CD4-positive, CD25-positive, alpha-beta regulatory T cell (primary cell): ENCODE measurements around the gene ZNF430. TPM values are rescaled to one million over a fixed set of nuclear protein-coding genes. Genes with fewer than 3 reads are reported as not detected.
A peak's percentile ranks its signal among the peaks of the same experiment; 100 is the strongest.
"Not testable (repeated sequence)": the region's sequence is repeated elsewhere in the genome, so short reads cannot be mapped to it uniquely, and the experiment has no call there.

Source experiments
- ATAC-seq, 2 donors: fragments of 150-1000 bp; cut with Tn5 transposase; one replicate each; pipeline ENCODE4 v1.10.0; 2021; ENCODE audit warnings: low read depth in 2 of 2, moderate number of reproducible peaks in 2 of 2, moderate library complexity in 1 of 2
- DNase-seq, 3 donors: peaks; one replicate each; pipeline versions ENCODE4 v3.0.0 to v3.0.0-alpha.2; 2012 to 2022; ENCODE audit warnings: mixed read lengths in 1 of 3
- H3K27ac ChIP-seq: one replicate; pipeline ENCODE4 v1.7.0; 2013; ENCODE audit warnings: mild to moderate bottlenecking, low read length; ENCODE audit not compliant: insufficient read depth, poor library complexity, severe bottlenecking
- H3K27me3 ChIP-seq: one replicate; pipeline ENCODE4 v1.7.0; 2013; ENCODE audit warnings: low read length; ENCODE audit not compliant: control insufficient read depth, insufficient read depth
- H3K36me3 ChIP-seq: one replicate; pipeline ENCODE4 v1.7.0; 2013; ENCODE audit warnings: mild to moderate bottlenecking, low read length, moderate library complexity; ENCODE audit not compliant: control insufficient read depth, insufficient read depth
- H3K4me1 ChIP-seq: 2 replicates; pipeline ENCODE4 v1.7.0; 2013; ENCODE audit warnings: mild to moderate bottlenecking, low read length; ENCODE audit not compliant: insufficient read depth, control insufficient read depth, poor library complexity, severe bottlenecking
- H3K4me3 ChIP-seq: one replicate; pipeline ENCODE4 v1.7.0; 2013; ENCODE audit warnings: low read depth, mild to moderate bottlenecking, low read length, moderate library complexity
- H3K9me3 ChIP-seq, 2 experiments: 1 replicate in 1 of 2; 2 replicates in 1 of 2; pipeline ENCODE4 v1.7.0; 2013; ENCODE audit warnings: low read length in 2 of 2, mild to moderate bottlenecking in 1 of 2, moderate library complexity in 1 of 2; ENCODE audit not compliant: control insufficient read depth in 2 of 2
- H3K27ac Mint-ChIP-seq, 3 donors: one replicate each; pipeline ENCODE4 v1.8.0; 2020 to 2022; ENCODE audit warnings: mild to moderate bottlenecking in 3 of 3, mixed read lengths in 3 of 3, moderate library complexity in 2 of 3
- H3K27me3 Mint-ChIP-seq: one replicate; pipeline ENCODE4 v1.8.0; 2022; ENCODE audit warnings: mild to moderate bottlenecking, mixed read lengths
- H3K36me3 Mint-ChIP-seq: one replicate; pipeline ENCODE4 v1.8.0; 2020; ENCODE audit warnings: mixed read lengths
- H3K4me1 Mint-ChIP-seq, 4 donors: one replicate each; pipeline ENCODE4 v1.8.0; 2020 to 2022; ENCODE audit warnings: mixed read lengths in 4 of 4, mild to moderate bottlenecking in 1 of 4
- H3K4me3 Mint-ChIP-seq, 4 donors: one replicate each; pipeline ENCODE4 v1.8.0; 2020 to 2022; ENCODE audit warnings: mild to moderate bottlenecking in 4 of 4, mixed read lengths in 4 of 4, moderate library complexity in 3 of 4
- H3K9me3 Mint-ChIP-seq, 7 donors: one replicate each; pipeline ENCODE4 v1.8.0; 2020 to 2022; ENCODE audit warnings: mixed read lengths in 7 of 7, mild to moderate bottlenecking in 3 of 7, moderate library complexity in 2 of 7
- polyA plus RNA-seq, 4 donors: library from polyadenylated mRNA; unstranded; fragments of 300-500 nt; fragmentation: Illumina TruSeq; gene quantifications; one replicate each; pipeline ENCODE4 v1.2.3, GENCODE V29; 2021
- total RNA-seq: library from RNA; stranded (reverse); gene quantifications from one replicate; pipeline ENCODE4 v1.2.3, GENCODE V29; 2022

ZNF430 gene
- 37.6 TPM for total RNA-seq
- polyA plus RNA-seq = 10 to 100 TPM; 36.2 to 59.1 (median 49.5) TPM

DNA sequence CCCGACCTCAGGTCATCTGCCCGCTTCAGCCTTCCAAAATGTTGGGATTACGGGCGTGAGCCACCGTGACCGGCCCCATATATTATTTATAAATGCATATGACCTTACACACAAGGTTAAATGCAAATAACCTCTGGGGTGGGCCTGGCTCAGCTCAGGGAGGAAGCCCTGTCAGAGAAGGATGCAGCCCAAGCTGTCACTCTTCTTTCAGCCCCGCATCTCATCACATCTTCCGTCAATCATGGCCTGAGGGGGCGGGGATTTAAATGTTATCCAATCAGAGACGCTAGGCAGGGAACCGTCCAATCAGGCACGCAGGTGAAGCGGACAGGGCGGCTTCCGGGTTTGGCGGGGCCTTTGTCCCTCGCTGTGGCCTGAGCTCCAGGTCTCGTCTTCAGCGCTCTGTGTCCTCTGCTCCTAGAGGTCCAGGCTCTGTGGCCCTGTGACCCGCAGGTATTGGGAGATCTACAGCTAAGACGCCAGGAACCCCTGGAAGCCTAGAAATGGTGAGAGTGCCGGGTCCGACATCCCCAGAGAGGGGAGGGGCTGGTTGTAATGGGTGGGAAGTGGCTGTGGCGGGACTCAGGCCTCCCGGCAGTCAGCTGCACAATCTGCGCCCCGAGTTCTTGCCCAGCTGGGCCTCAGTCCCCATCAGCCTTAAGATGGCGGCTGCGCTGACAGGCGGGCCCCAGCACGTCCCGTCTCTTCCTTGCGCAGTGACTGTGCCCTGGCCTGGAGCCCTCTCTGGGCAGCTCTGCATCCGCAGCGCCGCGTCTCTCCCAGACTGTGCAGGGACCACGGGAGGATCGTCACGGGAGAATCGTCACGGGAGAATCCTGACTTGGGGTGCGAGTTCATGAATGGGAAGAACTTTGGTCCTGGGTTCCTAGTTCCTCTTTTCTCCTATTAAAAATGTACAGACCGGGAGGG is at the start of gene ZNF430:
Gene ZNF430 (plus strand): TSS at position 360 of the 930 bp plus-strand sequence. CDS start 144 bp downstream, at position 504.
- H3K4me1 ChIP-seq = peaks cover 24% of the 10 kb centered on the region
- peak within 1 kb of the TSS; percentile 88 for H3K4me3 ChIP-seq
- Mint-ChIP-seq H3K4me1 (peaks cover 30 to 54% (median 39%) of the 10 kb centered on the region in 4 donors), H3K4me3 (peak within 1 kb of the TSS; percentile 96 to 100 (median 100)), H3K27me3 (peaks cover 7% of the 10 kb centered on the region), H3K36me3 (peaks cover 29% of the 10 kb centered on the region), H3K9me3 (peaks cover 0 to 2% (median 0%) of the 10 kb centered on the region in 7 donors), H3K27ac (peak within 1 kb of the TSS; percentile 100)
- H3K27ac ChIP-seq = peak within 1 kb of the TSS; percentile 95
- ATAC-seq (peak; percentile 97 to 98), DNase-seq (peak; percentile 86 to 99 (median 93))
- H3K9me3 ChIP-seq = no peaks in the 10 kb centered on the region
- no peaks in the 10 kb centered on the region for H3K27me3 ChIP-seq
- peaks cover 29% of the 10 kb centered on the region for H3K36me3 ChIP-seq

DNA sequence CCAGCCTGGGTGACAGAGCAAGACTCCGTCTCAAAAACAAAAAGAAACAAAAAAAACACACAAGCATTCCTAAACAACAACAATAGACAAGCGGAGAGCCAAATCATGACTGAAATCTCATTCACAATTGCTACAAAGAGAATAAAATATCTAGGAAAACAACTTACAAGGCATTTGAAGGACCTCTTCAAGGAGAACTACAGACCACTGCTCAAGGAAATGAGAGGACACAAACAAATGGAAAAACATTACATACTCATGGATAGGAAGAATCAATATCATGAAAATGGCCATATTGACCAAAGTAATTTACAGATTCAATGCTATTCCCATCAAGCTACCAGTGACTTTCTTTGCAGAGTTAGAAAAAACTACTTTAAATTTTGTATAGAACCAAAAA is 27.7 kb upstream of the ZNF430 start:
- not testable (repeated sequence) for ATAC-seq

DNA sequence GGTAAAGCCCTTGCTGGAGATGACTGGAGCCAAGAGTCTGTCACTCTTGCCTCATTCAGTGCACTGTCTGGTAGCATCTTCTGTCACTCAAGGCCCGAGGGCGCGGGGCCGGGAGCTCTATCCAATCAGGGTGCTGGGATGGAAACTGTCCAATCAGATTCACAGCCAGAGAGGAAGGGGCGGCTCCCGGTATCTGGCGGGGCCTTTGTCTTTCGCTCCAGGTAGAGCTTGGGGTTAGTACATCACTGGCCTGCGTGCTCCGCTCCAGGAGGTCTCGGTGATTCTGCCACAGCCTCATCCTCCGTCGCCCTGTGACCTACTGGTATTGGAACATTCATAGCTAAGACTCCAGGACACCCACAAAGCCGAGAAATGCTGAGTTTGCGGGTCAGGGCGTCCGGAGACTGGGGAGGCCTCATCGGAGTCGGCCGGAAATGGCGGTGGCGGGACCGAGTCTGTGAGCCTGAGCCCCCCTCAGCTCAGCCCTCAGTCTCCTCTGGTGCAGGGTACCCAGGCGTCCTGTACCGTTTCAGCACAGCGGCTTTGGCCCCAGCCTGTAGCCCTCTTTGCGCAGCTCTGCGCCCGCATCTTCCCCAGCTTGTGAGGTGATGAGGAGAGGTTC is 20.6 kb upstream of the ZNF430 start:
- Mint-ChIP-seq H3K4me3 (peak overlapping the region; percentile 85 to 96 (median 92)), H3K27ac (peak overlapping the region; percentile 82 to 87 (median 82)), H3K27me3 (no peaks in the 10 kb centered on the region), H3K9me3 (peaks cover 0 to 4% (median 0%) of the 10 kb centered on the region in 7 donors), H3K36me3 (no peaks in the 10 kb centered on the region), H3K4me1 (peaks cover 2 to 13% (median 11%) of the 10 kb centered on the region in 4 donors)
- no peaks in the 10 kb centered on the region for H3K27me3 ChIP-seq
- ATAC-seq = peak; percentile 100
- no peaks in the 10 kb centered on the region for H3K36me3 ChIP-seq
- no peaks in the 10 kb centered on the region for H3K9me3 ChIP-seq
- peak overlapping the region; percentile 72 for H3K4me3 ChIP-seq
- H3K4me1 ChIP-seq = peaks cover 10% of the 10 kb centered on the region
- DNase-seq = peak; percentile 75 to 94 (median 86)
- no peak overlapping the region for H3K27ac ChIP-seq

More for the DNA sequence above, 27.7 kb upstream of the ZNF430 start:
- not testable (repeated sequence) for H3K36me3 ChIP-seq, H3K4me1 Mint-ChIP-seq, H3K27me3 Mint-ChIP-seq, H3K27me3 ChIP-seq, H3K4me3 ChIP-seq, H3K36me3 Mint-ChIP-seq, H3K4me1 ChIP-seq, H3K4me3 Mint-ChIP-seq, H3K9me3 ChIP-seq, H3K27ac Mint-ChIP-seq, H3K27ac ChIP-seq, DNase-seq
- peaks cover 5 to 42% (median 12%) of the 10 kb centered on the region in 7 donors for H3K9me3 Mint-ChIP-seq

DNA sequence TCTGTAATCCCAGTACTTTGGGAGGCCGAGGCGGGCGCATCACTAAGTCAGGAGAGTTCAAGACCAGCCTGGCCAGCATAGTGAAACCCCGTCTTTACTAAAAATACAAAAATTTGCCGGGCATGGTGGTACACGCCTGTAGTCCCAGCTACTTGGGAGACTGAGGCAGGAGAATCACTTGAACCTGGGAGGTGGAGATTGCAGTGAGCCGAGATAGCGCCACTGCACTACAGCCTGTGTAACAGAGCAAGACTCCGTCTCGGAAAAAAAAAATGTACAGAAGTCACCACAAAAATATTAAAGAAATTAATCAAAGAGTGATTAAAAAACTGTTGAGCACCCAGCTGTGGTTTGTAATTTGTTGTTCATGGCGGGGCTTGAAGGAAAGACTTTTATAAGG is 781 bp downstream of the ZNF430 start:
- H3K36me3 ChIP-seq = peaks cover 36% of the 10 kb centered on the region
- not testable (repeated sequence) for H3K9me3 Mint-ChIP-seq, ATAC-seq, H3K27me3 ChIP-seq, H3K27me3 Mint-ChIP-seq, H3K9me3 ChIP-seq
- Mint-ChIP-seq H3K27ac (peak overlapping the region; percentile 100), H3K4me3 (peak overlapping the region; percentile 96 to 100 (median 100)), H3K4me1 (peaks cover 30 to 61% (median 43%) of the 10 kb centered on the region in 4 donors), H3K36me3 (peaks cover 35% of the 10 kb centered on the region)
- H3K4me3 ChIP-seq = peak overlapping the region; percentile 88
- peaks cover 24% of the 10 kb centered on the region for H3K4me1 ChIP-seq
- H3K27ac ChIP-seq = peak overlapping the region; percentile 95
- DNase-seq = peak in 1 of 3 donors; percentile 8

DNA sequence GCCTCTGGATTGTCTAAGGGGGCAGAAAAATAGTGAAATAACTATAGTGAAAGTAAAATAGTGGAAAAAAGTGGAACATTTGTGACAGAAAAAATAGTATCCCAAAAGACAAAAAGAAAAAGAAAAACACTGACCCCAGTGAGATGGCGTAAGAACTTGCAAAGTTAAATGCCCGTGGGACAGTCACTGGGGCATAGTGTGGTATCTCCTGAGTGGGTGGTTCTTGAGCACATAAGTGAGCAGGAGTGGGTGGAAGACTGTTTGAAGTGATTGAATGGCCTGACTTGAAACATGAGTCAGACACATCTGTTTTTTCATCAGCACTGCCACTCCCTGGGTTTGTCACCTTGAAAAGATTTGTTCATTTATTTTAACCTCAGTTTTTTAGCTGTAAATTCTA is 2.5 kb downstream of the ZNF430 start:
- H3K27me3 ChIP-seq = no peaks in the 10 kb centered on the region
- H3K36me3 ChIP-seq = peaks cover 53% of the 10 kb centered on the region
- ATAC-seq (no peak), DNase-seq (peak in 1 of 3 donors; percentile 42)
- H3K27ac Mint-ChIP-seq = peak overlapping the region; percentile 70 to 100 (median 74)
- peaks cover 0 to 12% (median 0%) of the 10 kb centered on the region in 7 donors for H3K9me3 Mint-ChIP-seq
- H3K27ac ChIP-seq = no peak overlapping the region
- peaks cover 35% of the 10 kb centered on the region for H3K4me1 ChIP-seq
- H3K4me3 ChIP-seq = peak overlapping the region; percentile 88
- H3K4me3 Mint-ChIP-seq = peak overlapping the region; percentile 96 to 100 (median 100)
- H3K36me3 Mint-ChIP-seq = peaks cover 50% of the 10 kb centered on the region
- H3K4me1 Mint-ChIP-seq = peaks cover 40 to 78% (median 56%) of the 10 kb centered on the region in 4 donors
- H3K9me3 ChIP-seq = peaks cover 2 to 7% of the 10 kb centered on the region in 2 experiments
- H3K27me3 Mint-ChIP-seq = peaks cover 7% of the 10 kb centered on the region

DNA sequence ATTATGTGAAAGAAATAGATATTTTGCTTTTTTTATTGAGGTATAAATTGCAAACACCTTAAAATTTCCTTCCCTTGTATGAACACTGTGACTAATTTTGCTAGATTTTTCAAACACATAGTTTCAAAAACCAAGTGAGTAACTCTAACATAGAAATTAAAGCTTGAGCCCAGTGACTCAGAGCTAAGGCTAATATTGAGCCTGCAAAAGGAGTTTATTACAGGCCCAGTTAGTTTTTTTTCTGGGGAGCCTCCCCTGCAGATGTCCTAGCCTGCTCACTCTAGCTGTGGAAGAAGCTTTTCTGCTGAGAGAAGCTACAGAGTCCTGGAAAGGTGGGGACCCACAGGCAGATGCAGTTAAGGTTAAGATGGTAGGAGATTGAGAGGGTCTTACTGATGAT is 3.4 kb downstream of the ZNF430 start:
- no peak overlapping the region for H3K4me3 ChIP-seq
- H3K27ac ChIP-seq = no peak overlapping the region
- H3K27me3 Mint-ChIP-seq = peaks cover 7% of the 10 kb centered on the region
- H3K4me3 Mint-ChIP-seq = peak overlapping the region in 3 of 4 donors; percentile 7 to 96 (median 38)
- no peak overlapping the region for H3K27ac Mint-ChIP-seq
- peaks cover 10 to 12% of the 10 kb centered on the region in 2 experiments for H3K9me3 ChIP-seq
- H3K4me1 Mint-ChIP-seq = peaks cover 42 to 87% (median 63%) of the 10 kb centered on the region in 4 donors
- DNase-seq (no peak), ATAC-seq (no peak)
- peaks cover 0 to 15% (median 0%) of the 10 kb centered on the region in 7 donors for H3K9me3 Mint-ChIP-seq
- no peaks in the 10 kb centered on the region for H3K27me3 ChIP-seq
- H3K4me1 ChIP-seq = peaks cover 41% of the 10 kb centered on the region
- H3K36me3 Mint-ChIP-seq = peaks cover 56% of the 10 kb centered on the region
- peaks cover 61% of the 10 kb centered on the region for H3K36me3 ChIP-seq

DNA sequence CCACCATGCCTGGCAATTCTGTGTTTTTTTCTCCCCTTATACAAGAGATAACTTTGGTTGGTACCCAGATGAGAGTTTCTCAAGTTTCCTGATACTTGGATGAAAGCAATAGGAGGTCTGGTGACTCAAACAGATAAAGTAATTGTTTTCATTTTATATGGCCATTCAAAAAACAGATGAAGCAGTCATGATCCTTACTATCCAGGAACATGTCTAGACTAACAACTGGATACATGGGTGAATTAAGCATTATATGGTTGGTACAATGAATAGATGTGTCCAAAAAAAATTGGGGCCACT is 8.5 kb downstream of the ZNF430 start:
- peak overlapping the region; percentile 9 for H3K27ac ChIP-seq
- Mint-ChIP-seq H3K36me3 (peaks cover 66% of the 10 kb centered on the region), H3K9me3 (peaks cover 0 to 18% (median 0%) of the 10 kb centered on the region in 7 donors), H3K4me3 (peak overlapping the region in 2 of 4 donors; percentile 10 to 38), H3K27me3 (no peaks in the 10 kb centered on the region), H3K4me1 (peaks cover 21 to 82% (median 55%) of the 10 kb centered on the region in 4 donors), H3K27ac (peak overlapping the region in 2 of 3 donors; percentile 11 to 64)
- peaks cover 91% of the 10 kb centered on the region for H3K36me3 ChIP-seq
- peaks cover 16% of the 10 kb centered on the region for H3K4me1 ChIP-seq
- DNase-seq (no peak), ATAC-seq (no peak)
- H3K27me3 ChIP-seq = no peaks in the 10 kb centered on the region
- H3K9me3 ChIP-seq = peaks cover 16 to 20% of the 10 kb centered on the region in 2 experiments
- peak overlapping the region; percentile 35 for H3K4me3 ChIP-seq
